IPS-NIHi11 (cell line): ENCODE data around the gene LILRA5.
"Not testable (repeated sequence)": the region's sequence is repeated elsewhere in the genome, so short reads cannot be mapped to it uniquely, and the experiment has no call there.

ENCODE experiments used
- DNase-seq: peaks from one replicate; pipeline ENCODE4 v3.0.0; 2012; ENCODE audit warnings: mixed read lengths, low spot score

LILRA5 gene

DNA sequence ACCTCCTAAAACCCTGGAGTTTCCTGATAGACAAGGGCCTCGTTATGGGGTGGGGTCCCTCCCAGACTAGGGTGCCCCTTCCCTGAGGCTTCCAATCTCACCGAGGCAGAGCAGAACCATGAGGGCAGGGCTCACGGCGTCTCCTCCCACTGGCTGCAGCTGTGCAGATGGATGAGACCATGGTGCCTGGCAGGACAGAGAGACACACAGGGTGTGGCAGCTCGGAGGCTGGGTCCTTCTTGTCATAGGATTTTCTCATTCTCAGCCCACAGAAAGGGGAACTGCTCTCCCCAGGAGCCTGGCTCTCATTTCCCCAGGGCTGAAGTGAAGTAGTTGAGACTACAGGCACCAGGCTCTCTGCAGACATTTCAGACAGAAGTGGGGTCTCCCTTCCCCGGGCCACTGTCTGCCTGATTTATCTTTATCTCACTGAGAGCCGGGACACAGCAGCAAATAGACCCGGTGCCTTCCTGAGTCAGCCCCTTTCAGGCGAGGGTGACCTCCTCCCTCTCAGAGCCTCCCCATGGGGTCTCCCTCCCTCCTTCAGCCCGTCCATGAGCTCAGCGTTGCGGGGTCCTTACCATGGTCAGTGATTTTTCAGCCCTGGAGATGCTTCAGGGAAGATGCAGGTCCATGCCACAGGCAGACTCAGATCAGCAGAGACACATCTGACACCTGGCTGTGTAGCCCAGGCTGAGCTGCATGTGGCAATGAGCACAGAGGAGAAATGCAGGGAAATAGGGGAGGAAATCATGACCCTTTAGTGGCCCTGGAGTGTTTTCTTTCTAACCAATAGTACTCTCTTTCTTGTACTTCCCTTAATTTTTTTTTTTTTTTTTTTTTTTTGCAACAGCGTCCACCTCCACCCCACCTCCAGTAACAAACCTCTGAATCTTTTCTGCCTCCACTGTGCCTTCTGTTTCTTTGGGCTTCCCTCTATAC, at the start of gene LILRA5:
Gene LILRA5 (minus strand): TSS at position 731 of the 942 bp plus-strand sequence. CDS start 147 bp downstream, at position 584.
- DNase-seq, result no peak

DNA sequence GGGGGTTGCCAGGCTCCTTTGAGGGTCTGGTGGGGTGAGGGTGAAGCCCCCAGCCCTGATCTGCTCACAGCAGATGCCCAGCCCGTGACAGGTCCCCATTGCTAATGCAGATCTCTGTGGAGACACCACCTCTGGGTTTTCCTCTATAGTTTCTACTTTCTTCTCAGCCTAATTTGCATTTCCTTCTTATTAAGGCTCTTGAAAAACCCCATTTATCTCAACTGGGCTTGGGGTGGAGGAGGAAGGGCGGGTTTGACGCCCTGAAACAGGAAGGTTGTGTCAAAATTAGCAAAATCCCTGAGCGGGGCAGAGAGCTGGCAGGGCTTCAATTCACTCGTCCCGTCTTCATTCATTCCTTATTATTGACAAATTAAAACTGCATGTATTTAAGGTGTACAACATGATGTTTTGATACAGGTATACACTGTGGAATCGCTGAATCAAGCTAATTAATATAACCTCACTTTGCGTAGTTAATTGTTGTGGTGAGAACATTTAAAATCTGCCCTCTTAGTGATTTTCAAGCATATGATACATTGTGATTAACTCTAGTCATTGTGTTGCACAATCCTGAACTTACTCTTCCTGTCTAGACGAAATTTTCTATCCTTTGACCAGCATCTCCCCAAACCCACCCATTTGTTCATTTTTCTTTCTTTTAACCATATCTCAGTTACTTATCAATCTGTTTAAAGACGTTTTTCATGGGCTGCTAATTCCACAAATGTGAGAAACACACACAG, 48.9 kb upstream of the LILRA5 start:
- not testable (repeated sequence) for DNase-seq

DNA sequence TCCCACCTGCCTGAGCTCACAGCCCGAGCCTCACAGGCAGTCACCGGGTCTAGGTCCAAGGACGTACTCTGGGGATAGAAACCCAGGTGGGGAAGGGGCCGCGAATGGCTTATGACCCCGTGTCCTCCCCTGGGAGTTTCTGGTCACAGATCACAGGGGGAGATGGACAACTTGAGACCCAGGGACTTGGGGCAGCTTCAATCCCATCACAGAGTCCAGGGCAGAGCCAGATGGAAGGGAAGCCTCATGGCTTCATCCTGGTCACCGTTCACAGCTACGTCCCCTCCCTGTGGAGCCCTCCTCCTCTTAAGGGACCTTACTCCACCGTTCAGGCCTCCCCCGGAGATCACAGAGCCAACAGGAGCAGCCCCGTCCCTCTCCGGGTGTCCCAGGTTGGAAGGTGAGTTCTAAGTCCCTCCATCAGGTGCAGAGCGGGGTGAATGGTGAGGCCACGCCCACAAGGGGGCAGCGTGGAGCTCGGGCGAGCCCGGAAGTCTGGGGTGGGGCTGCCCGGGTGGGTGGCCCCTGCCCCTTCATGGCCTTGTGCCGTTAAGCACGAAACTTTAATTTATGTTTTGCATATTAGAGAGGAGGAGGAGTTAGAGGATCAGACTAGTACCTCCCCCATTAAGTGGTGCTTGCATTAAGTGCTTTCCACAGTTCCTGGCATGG, 46.3 kb upstream of the LILRA5 start:
- DNase-seq, result not testable (repeated sequence)

DNA sequence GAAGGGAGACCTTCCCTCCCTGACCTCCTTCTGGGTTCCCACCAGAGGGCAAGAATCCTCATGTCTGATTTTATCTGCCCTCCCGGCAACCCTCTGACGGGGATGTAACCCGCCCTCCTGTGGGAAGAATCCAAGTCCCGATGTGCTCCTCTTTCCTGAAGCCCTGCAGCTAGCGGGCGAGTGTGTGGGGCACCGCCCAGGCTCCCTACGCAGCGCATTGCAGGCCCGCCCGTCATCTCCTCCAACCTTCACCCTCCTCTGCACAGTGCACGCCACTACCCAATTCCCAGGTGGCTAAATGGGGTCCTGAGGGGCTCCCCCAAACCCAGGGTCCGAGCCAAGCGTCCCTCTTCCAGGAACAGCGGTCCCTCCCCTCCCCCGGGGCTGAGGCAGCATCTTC, 44.4 kb upstream of the LILRA5 start:
- no peak for DNase-seq

DNA sequence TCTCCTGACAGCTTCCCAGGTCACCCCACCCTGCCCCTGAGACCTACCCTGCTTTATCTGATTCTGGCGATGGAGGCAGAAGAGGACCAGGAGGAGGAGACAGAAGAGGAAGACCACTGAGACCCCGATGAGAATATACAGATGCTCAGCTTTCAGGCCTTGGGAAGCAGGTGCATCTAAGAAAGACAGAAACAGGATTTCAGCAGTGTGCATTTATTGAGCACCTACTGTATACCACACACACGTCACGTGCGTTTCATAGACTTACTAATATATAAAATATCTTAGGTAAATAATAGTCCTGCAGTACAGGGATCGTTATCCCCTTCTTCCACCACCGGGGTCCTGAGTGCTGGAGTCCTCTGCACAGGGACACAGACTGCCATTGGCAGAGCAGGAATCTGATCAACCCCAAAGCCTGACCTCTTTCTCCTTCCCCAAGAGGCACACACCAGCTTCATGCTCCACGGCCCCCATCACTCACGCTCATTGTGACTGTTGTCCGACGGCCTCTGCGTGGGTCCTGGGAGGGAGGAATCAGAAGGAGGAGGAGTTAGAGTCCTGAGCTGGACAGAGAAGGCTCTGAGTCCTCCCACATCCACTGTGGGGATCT, 43.6 kb upstream of the LILRA5 start:
- no peak for DNase-seq

DNA sequence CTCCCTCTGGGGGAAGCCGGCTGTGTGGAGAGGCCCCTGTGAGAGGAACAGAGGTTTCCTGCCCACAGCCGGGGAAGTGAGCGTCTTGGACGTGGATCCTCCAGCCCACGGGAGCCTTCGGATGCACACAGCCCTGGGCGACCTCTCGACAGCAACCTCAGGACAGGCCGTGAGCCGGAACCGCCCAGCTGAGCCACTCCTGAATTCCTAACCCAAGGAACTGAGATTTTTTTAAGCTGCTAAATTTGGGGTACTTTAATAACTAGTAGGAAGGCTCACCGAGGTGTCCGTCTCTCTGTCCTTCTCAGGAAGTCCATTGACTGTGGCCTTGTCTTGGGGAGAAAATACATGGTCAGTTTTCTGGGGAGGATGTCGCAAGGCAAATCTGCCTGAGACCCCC, 42.7 kb upstream of the LILRA5 start:
- DNase-seq, result no peak

DNA sequence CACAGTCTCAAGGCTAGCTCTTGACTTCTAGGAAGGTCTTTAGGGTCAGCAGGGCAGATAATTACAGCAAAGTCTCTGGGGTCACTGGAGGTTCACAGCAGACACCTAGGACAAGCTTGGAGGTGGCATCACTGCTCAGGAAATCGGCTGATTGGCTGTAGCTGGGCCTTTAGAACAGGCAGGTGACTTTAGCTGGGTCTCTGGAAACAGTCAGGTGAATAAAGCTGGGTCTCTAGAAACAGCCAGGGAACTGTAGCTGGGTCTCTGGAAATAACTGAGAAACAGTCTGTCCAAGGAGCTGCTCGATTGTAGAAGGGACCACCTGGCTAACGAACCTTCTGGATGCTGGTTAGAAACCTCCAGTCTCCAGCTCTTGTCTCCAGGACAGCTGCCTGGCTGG, 41.8 kb upstream of the LILRA5 start:
- no peak for DNase-seq

DNA sequence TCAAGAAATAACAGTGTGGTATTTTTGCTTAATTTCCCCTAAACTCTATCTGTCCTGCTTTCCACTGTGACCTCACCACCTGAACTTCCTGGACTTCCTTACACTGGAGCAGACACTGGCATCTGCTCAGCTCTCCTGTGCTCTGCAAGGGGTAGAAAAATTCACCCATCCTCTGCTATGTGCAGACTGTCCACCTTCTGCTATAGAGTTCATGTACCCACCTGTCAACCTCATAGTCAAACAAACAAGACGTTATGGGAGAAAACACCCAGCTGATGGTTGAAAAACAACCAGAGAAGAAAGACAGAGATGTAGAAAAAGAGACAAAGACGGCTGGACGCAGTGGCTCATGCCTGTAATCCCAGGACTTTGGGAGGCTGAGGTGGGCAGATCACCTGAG, 39.6 kb upstream of the LILRA5 start:
- no peak for DNase-seq

DNA sequence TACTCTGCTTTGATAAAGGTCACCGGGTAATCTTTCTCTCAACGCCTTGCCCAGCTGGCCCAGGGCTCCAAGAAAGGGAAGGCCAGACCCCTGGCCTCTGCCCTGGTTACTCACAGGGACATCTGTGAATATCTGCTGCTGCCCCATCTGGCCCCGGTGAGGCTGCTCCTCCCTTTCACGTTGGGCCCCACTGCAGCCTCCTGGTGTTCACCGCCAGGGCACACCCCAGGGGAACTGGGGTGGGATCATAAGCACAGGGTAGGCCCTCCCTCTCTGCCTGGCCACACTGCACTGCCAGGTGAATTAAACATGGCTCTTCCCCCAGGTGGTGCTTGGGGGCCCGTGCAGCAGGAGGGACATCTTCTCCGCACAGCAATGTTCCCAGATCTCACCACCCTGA, 39.1 kb upstream of the LILRA5 start:
- no peak for DNase-seq

DNA sequence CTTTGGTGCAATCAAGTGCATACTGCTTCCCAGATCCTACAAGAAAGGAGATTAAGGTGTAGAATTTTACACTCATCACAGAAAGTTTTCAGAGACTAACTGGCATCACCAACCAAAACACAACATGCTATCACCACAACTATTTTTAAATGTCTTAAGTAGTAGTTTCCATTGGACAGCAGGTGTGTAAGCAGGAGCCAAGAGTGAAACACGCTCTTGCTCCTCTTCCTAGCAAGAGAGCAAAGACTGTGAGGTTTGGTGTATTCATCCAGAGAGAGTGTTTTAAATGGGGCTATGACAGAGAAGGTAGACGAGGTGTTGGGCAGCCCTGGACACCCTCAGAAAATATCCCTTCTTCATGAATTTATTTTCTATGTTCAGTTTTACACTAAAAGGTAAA, 38.5 kb upstream of the LILRA5 start:
- no peak for DNase-seq

DNA sequence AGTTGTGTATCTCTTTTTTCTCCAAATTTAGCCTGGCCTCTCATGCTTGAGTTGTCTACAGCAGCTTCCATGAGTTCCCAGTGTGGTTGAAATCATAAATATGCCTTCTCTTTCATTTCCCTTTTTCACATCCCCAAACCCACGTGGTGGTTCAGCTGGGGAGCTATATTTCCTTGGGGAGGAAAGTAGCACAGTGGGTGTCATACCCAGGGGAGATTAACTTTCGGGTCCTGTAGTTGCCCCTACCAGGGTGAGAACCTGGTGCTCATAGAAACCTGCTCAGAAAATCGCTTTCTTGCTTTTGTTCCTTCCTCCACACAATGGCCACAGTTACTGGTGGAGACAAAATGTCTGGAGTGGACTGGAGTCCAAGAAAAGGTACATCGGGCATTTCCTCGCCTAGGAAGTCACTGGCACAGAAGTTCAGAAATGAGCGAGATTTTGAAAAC, 33.0 kb upstream of the LILRA5 start:
- no peak for DNase-seq

DNA sequence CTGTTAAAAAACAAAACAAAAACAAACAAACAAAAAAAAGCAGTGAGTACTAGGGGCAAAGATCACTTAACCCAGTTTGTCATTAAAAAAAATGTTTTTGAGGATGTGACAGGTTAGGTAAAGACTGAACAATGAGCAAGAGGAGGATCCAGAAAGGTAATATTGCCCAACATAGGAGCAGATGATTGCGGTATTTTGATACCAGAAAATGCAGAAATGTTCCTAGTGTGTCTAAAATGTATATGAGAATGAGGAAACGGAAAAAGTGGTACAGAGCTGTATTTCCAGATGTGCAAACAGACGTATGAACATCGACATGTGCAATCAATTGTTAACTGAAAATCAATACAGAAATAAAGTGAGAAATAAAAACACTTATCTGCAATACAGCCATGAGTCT, 30.9 kb upstream of the LILRA5 start:
- DNase-seq, result no peak

DNA sequence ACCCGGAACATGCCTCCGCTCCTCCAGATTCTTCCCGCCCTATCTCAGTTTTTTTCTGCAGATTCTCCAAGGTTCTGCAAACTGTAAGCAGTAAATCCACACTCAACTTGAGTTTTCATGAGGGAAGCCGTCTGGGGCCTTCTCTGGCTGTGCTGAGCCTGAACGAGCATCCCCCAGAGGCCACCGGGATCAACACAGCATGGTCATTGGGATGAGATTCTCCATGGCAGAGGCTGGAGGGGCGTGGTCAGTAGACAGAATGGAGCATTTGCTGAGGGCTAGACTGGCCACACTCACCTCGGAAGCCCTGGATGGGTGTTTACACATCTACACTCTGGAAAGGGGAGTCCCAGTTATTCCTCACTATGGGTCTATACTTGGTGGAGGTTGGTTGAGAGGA, 28.3 kb upstream of the LILRA5 start:
- DNase-seq, result peak; percentile 35

DNA sequence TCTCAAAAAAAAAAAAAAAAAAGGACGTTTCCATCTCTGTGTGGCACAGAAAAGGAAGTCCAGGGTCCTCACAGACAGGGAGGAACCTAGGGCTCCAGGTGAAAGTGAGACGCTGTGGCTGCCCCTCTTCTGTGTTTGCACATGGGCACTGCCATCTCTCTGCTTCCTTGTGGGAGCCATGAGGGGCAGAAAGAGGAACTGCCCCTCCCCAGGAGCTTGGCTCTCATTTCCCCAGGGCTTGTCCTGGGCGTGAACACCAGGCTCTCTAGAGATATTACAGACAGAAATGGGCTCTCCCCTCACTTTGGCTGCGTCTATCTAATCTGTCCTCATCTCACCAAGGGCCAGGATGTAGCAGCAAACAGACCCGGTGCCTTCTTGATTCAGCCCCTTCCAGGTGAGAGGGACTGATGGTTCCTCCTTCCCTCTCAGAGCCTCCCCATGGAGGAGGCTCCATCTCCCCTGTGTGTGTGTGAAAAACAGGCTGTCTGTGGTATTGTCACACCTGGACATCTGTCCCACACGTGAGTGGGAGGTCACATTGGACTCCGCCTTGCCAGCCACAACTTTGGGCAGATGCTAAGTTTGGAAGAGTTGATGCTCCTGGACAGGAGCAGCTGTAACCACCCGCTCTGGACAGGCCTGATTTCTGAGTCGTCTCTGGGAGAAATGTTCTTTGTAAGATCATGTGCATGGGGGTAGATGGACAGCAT, 26.8 kb upstream of the LILRA5 start:
- no peak for DNase-seq

DNA sequence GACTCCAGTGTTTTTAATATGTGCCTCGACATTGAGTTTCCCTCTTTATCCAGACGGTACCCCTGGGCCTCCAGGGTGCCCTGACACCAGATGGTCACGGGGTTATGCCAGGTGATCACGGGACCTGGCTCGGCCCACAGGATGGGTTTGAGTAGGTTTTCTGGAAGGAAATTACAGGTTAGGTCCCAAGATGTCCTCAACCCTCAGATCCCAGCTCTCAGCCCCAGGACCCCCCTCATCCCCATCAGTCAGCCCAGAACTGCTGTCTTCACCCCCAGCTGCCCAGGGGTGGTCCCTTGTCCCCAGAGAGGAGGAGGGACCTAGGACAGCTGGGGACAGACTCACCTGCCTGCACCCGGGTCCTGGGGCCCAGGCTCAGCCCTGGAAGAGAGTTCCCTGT, 25.6 kb upstream of the LILRA5 start:
- no peak for DNase-seq

DNA sequence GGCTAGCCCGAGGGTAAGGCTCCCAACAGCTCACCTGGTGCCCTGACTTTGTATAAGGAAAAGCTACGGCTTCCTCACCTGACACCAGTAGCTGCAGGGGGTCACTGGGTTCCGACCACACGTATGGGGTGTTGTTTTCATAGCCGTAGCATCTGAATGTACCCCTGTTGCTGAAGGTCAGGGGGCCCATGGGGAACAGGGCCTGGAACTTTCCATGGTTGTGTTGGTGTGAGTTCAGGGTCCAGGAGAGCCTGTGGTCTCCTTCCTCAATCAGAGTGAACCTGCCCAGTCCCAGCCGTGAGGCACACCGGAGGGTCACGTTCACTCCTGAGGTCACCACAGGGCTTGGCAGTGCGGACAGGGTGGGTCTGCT, 24.9 kb upstream of the LILRA5 start:
- no peak for DNase-seq

DNA sequence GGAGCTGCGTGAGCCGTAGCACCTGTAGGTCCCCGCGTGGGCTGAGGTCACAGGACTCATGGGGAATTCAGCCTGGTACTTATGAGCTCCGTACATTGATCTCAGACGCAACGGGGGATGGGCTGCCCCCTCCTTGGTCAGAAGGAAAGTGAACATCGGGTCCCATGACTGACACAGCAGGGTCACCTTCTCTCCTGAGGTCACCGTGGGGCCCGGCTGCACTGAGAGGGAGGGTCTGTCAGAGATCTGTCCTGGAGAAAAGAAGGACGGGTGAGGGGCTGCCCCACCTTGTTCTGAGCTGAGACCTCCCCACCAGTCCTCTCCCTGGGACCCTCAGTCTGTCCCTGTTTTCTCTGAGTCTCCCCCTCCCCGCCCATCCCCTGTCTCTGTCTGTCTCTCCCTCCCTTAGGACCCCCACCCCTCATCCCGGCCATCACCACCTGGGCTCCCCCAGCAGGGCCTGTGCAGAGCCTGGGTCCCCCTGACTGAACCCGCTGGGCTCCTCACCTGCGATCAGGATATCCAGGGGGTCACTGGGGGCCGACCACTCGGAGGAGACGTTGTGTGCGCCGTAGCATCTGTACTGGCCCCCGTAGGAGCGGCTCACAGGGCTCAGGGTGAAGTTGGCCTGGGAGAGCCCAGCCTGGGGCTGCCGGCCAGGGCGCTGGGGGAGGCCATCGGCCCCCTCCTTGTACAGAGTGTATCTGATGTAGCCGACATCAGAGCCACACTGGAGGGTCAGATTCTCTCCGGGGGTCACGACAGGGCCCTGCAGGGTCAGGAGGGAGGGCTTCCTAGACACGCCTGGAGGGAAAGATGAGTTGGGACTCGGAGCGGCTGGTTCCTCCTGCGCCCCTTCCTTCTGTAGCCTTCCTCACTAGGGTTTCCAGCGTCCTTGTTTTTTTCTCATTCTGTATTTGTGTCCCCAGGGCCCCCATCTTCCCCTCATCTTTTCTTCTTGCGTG, 24.2 kb upstream of the LILRA5 start:
- no peak for DNase-seq

DNA sequence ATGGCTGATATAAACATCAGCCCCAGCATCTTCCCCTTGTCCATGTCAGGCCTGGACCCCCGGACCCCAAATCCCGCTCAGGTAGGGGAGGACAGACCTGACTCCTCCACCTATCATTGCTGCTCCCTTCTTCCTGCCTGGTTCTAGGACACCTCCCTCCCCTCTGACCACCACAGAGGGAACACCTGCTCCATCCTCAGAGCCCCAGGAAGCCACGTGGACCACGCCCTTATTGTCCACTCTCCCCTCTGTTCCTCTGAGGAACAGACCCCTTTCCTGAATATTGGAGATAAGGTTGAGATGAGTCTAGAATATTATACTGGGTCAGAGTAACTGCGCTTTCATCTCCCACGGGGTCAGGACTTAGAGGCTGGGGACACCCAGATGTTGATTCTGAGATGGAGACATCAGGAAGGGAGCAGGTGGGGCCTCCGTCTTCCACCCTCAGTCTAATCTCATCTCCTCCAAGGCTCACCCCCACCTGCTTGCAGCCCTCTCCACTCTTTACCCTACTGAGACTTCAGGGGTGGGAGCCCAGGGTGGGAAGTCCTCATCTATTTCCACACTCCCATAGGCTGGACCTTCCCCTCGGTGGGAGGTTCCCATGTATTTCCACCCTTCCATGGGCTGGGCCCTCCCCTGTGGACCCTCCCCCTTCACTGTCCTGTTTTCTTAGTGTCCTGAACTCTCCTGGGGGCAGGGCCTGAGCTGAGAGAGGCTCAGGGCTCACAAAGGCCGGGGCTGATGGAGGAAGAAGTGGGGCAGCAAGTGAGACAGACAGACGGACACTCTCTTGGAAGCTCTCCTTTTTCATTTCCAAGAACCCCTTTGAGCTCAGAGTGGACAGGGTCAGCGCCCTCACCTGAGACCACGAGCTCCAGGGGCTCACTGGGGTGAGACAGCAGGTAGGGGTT, 23.3 kb upstream of the LILRA5 start:
- no peak for DNase-seq

DNA sequence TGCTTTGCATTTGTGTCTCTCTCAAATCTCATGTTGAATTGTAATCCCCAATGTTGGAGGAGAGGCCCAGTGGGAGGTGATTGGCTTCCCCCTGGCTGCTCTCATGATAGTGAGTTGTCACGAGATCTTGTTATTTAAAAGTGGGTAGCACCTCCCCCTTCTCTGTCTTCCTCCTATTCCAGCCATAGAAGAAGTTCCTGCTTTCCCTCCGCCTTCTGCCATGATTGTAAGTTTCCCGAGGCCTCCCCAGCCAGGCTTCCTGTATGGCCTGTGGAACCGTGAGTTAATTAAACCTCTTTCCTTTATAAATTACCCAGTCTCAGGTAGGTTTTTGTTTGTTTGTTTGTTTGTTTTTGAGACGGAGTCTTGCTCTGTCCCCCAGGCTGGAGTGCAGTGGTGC, 22.2 kb upstream of the LILRA5 start:
- DNase-seq, result no peak
